ENCODE measurements around the gene NUMBL.

Gene NUMBL

DNA sequence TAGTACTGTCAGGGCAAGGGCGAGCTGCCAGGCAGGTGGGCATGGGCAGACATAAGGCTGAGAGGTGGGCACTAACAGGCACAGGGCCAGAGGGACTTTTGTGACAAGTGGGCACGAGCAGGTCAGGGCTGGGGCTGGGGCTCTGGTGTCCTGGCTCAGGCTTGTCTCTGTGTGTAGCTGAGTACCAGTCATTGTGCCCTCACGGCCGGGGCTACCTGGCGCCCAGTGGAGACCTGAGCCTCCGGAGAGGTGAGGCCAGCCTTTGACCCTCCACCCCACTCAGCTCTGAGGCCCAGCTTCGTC lies 67.7 kb downstream of the NUMBL start:
- TF ChIP-seq, protein P1, sequence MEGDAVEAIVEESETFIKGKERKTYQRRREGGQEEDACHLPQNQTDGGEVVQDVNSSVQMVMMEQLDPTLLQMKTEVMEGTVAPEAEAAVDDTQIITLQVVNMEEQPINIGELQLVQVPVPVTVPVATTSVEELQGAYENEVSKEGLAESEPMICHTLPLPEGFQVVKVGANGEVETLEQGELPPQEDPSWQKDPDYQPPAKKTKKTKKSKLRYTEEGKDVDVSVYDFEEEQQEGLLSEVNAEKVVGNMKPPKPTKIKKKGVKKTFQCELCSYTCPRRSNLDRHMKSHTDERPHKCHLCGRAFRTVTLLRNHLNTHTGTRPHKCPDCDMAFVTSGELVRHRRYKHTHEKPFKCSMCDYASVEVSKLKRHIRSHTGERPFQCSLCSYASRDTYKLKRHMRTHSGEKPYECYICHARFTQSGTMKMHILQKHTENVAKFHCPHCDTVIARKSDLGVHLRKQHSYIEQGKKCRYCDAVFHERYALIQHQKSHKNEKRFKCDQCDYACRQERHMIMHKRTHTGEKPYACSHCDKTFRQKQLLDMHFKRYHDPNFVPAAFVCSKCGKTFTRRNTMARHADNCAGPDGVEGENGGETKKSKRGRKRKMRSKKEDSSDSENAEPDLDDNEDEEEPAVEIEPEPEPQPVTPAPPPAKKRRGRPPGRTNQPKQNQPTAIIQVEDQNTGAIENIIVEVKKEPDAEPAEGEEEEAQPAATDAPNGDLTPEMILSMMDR (conservative IDR thresholded peaks at IDR 0.05; ENCODE audit: low read depth, low read length), result no peak
- Histone ChIP-seq H3K36me3 (ENCODE audit: insufficient read depth) (peaks cover 4% of the 10 kb centered on the region), H3K79me2 (ENCODE audit: insufficient read depth, low read depth) (no peaks in the 10 kb centered on the region), H3K27ac (no peak overlapping the region), H3K27me3 (ENCODE audit: insufficient read depth, low read depth) (no peaks in the 10 kb centered on the region), H2AFZ (ENCODE audit: low read depth) (no peak overlapping the region), H3K4me2 (no peak overlapping the region), H4K20me1 (ENCODE audit: insufficient read depth) (no peaks in the 10 kb centered on the region), H3K4me1 (ENCODE audit: low read depth, poor library complexity, severe bottlenecking) (no peaks in the 10 kb centered on the region), H3K9ac (no peak overlapping the region), H3K4me3 (IDR thresholded peaks at IDR 0.05; ENCODE audit: insufficient read depth, low read depth, low read length) (no peak overlapping the region)

DNA sequence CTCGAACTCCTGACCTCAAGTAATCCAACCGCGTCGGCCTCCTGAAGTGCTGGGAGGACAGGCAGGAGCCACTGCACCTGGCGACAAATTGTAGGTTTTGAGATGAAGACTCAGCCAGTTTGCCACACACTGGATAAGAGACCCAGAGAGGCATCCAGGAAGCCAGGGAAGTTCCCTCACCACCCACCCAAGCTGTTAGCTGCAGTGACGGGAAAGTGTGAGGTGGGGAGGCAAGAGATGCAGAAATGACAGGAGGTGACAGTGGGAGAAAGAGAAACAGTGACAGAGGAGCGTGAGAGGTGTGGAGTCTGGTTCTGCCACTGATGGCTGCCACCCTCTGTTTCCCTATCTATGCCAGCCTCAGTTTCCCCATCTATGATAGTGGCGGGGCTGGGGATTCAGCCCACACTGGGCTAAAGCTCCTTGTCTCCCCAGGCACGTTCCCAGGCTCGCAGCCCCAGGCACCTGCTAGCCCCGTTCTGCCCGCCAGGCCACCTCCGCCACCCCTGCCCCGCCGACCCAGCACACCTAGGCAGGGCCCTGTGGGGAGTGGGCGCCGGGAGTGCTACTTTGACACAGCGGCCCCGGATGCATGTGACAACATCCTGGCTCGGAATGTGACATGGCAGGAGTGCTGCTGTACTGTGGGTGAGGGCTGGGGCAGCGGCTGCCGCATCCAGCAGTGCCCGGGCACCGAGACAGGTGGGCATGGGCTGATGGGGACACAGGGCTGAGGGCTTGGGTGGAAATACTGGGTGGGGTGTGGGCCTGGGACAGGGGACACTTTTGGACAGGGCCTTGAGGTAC lies 68.3 kb downstream of the NUMBL start:
- peaks cover 4% of the 10 kb centered on the region for H3K36me3 ChIP-seq (ENCODE audit: insufficient read depth)
- H3K27ac ChIP-seq, result no peak overlapping the region
- no peaks in the 10 kb centered on the region for H3K27me3 ChIP-seq (ENCODE audit: insufficient read depth, low read depth)
- no peaks in the 10 kb centered on the region for H3K79me2 ChIP-seq (ENCODE audit: insufficient read depth, low read depth)
- no peaks in the 10 kb centered on the region for H3K4me1 ChIP-seq (ENCODE audit: low read depth, poor library complexity, severe bottlenecking)
- no peak overlapping the region for H2AFZ ChIP-seq (ENCODE audit: low read depth)
- H3K4me3 ChIP-seq (IDR thresholded peaks at IDR 0.05; ENCODE audit: insufficient read depth, low read depth, low read length), result no peak overlapping the region
- no peak overlapping the region for H3K9ac ChIP-seq
- TF ChIP-seq, protein P1 (conservative IDR thresholded peaks at IDR 0.05; ENCODE audit: low read depth, low read length), result no peak
- H4K20me1 ChIP-seq (ENCODE audit: insufficient read depth), result no peaks in the 10 kb centered on the region
- no peak overlapping the region for H3K4me2 ChIP-seq

DNA sequence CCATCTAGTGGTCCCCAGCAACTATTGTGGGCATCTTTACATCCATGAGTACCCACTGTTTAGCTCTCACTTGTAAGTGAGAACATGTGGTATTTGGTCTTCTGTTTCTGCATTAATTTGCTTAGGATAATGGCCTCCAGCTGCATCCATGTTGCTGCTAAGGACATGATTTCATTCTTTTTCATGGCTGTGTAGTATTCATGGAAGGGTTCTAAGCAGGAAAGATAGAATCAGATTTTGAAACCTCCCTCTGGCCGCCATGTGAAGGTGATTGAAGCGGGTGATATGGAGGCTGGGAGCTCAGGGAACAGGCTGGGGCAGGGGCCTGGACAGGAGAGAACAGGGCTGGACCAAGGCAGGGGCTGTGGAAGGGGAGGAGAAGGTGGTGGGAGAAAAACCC lies 69.2 kb downstream of the NUMBL start:
- H3K4me1 ChIP-seq (ENCODE audit: low read depth, poor library complexity, severe bottlenecking), result no peaks in the 10 kb centered on the region
- H3K27me3 ChIP-seq (ENCODE audit: insufficient read depth, low read depth), result no peaks in the 10 kb centered on the region
- H3K9ac ChIP-seq, result no peak overlapping the region
- no peak overlapping the region for H3K27ac ChIP-seq
- no peak overlapping the region for H2AFZ ChIP-seq (ENCODE audit: low read depth)
- peaks cover 4% of the 10 kb centered on the region for H3K36me3 ChIP-seq (ENCODE audit: insufficient read depth)
- no peaks in the 10 kb centered on the region for H4K20me1 ChIP-seq (ENCODE audit: insufficient read depth)
- no peak overlapping the region for H3K4me2 ChIP-seq
- no peaks in the 10 kb centered on the region for H3K79me2 ChIP-seq (ENCODE audit: insufficient read depth, low read depth)
- H3K4me3 ChIP-seq (IDR thresholded peaks at IDR 0.05; ENCODE audit: insufficient read depth, low read depth, low read length), result no peak overlapping the region
- TF ChIP-seq, protein P1 (conservative IDR thresholded peaks at IDR 0.05; ENCODE audit: low read depth, low read length), result no peak

DNA sequence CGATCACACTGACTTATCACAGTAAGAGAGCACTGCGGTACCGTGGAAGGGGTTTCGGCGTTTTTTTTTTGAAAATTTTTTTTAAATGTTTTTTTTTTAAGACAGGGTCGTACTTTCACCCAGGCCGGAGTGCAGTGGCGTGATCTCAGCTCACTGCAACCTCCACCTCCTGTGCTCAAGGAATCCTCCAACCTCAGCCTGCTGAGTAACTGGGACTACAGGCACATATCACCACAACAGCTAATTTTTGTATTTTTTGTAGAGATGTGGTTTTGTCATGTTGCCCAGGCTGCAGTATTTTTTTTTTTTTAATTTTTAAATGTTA lies 70.3 kb downstream of the NUMBL start:
- H3K4me2 ChIP-seq, result no peak overlapping the region
- TF ChIP-seq, protein P1 (conservative IDR thresholded peaks at IDR 0.05; ENCODE audit: low read depth, low read length), result no peak
- no peak overlapping the region for H3K4me3 ChIP-seq (IDR thresholded peaks at IDR 0.05; ENCODE audit: insufficient read depth, low read depth, low read length)
- no peak overlapping the region for H2AFZ ChIP-seq (ENCODE audit: low read depth)
- no peak overlapping the region for H3K27ac ChIP-seq
- H3K4me1 ChIP-seq (ENCODE audit: low read depth, poor library complexity, severe bottlenecking), result peaks cover 7% of the 10 kb centered on the region
- no peaks in the 10 kb centered on the region for H4K20me1 ChIP-seq (ENCODE audit: insufficient read depth)
- no peaks in the 10 kb centered on the region for H3K27me3 ChIP-seq (ENCODE audit: insufficient read depth, low read depth)
- no peaks in the 10 kb centered on the region for H3K79me2 ChIP-seq (ENCODE audit: insufficient read depth, low read depth)
- H3K36me3 ChIP-seq (ENCODE audit: insufficient read depth), result peaks cover 4% of the 10 kb centered on the region
- H3K9ac ChIP-seq, result no peak overlapping the region
